COLO668 (cell line): ENCODE measurements around the gene CETN2.
A peak's percentile ranks its signal among the peaks of the same experiment; 100 is the strongest.
"Not testable (repeated sequence)": the region's sequence is repeated elsewhere in the genome, so short reads cannot be mapped to it uniquely, and the experiment has no call there.

ENCODE experiments used
- DNase-seq: peaks from one replicate; lab custom pipeline; 2025; ENCODE audit not compliant: unreplicated experiment; lab: John Stamatoyannopoulos, UW

Gene CETN2

DNA sequence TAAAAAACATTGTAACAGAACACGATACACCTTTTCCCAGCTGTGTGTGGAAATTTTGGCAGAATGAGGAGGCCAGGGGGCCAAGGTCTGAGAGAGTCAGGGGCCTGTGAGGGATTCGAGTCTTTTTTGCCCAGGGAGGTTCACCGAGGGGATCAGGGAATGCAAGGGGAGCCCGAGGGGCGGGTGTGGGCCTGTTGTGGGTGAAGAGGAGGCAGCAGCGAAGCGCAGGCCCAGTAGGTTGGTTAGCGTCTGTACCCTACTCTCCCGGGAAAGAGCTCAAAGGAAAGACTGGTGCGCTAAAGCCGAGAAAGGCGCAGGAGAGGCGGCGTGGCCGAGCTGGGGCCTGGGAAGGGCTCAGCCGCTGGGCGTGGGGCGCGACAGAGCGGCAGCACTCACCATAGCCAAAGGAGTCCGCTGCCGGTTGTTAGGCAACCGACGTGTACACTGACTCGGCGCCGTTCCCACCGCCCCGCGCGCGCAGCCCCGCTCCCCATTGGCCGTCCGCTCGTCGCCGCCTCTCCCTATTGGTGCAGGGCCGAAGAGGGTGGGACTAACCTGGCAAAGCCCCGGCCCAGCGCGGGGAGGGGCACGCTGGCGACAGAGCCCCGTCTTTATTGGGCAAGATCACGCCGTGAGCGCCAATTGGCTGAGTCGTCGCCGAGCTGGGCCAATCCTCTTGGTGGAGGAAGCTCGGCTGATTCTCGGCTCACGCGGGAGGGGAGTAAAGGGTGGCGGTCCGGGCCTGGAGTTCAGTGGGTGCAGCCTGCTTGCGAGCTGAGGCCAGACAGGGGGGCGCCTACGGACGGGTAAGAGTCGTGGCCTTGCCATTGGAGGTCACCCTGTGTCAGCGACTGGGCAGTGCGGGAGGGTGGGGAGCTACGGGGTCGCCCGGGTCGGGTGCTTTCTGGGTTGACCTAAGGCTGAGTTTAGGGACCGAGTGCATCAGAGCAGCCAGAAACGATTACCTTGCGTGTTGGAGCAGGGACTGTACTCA, at the start of gene CETN2, which contains the start of gene NSDHL:
TSS of gene CETN2 (minus strand) at position 446 of the 994 bp plus-strand sequence. CDS start at position 399, 47 bp downstream.
TSS of gene NSDHL (plus strand) at position 752 of the 994 bp plus-strand sequence. CDS start 15,262 bp downstream, outside the sequence.
- DNase-seq: peak; percentile 99

DNA sequence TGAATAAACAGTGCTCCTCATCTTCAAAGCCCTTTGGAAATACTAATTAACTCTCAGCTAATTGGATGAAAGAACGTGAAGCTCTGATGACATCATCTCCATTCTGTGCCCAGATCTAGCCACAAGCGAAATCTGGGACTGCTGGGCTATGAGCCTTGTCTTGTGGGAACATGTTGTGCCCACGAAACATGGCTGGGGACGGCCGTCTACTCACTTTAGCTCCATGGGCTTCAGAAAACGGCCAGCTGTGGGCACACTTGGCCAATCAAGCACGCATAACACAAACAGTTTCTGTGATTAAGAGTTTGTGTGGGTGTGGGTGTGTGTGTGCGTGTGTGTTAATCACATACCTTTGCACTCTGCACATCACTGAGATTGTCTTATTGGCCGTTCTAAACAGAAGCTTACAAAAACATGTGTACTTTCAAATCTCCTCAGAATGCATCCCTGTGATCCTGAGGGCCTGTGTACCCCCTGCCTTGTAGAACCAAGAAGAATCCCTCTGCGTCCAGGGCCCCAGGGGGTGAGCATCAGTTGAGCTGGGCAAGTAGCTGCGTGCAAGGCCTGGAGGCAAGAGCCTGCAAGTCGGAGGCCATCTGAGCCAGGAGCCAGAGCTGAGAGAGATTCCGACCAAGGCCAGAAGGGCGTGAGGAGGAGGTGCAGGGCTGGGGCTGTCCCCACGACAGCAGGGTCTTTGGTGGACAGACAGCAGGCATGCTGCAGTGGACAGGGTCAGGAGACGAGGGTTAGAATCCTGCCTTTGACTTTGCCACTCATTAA, 48.6 kb upstream of the CETN2 start:
- DNase-seq: no peak

DNA sequence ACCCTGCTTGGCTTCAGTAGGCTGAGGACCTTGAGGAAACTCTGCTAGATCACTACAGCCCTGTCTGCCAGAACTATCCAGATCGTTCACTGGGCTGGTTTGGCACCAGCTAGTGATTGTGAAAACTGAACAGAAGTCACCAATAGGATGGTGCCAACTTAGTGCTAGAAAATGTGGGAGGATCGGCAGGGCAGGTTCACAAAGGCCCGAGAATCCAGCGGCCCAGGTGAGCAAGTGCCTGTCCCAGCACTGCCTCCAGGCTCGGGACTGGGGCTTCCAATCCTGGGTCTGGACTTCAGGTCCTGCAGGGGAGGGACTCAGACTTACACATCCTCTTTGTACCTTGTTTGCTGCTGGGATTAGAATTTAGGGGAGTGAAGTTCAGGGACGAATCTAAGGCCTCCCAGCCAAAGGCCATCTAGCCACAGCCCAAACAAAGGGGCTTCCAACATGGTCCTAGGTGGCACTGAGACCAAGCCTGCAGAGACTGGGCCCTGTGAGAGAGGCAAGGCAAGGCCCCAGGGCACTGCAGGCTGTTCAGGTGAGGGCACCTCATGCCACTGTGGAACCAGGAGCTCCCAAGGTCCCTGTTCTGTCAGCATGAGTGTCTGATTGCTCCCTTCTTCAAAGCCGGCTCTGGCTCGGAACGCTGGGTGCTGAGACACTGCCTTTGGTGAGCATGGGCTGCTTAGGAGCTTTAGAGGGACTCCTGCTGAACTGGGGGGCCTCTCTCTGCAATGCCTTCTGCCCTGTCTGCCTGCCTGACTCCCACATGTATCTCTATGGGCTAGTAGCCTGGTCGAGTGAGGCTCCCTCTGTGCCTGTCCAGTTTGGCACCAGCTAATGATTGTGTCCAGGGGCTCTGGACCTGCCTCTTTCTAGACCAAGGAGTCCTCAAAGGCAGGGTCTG, 46.6 kb upstream of the CETN2 start:
- no peak for DNase-seq

DNA sequence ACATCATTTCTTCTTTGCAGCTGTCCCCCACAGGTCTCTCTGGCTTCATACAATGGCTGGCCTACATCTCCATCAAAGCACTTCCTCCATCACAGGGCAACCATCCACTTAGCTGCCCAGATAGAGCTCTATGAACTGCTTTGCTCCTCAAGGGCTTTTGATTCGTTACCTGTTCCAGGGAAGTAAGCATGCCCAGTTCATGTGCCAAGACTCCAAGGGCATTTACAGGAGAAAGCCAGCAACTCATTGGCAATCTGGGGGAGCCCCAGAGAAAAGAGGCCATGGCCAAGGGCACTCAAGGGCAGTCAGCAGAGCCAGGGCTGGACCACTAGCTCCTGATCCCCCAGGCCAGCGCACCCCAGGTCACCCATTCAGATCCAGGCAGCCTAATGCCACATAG, 42.8 kb upstream of the CETN2 start:
- DNase-seq: no peak

DNA sequence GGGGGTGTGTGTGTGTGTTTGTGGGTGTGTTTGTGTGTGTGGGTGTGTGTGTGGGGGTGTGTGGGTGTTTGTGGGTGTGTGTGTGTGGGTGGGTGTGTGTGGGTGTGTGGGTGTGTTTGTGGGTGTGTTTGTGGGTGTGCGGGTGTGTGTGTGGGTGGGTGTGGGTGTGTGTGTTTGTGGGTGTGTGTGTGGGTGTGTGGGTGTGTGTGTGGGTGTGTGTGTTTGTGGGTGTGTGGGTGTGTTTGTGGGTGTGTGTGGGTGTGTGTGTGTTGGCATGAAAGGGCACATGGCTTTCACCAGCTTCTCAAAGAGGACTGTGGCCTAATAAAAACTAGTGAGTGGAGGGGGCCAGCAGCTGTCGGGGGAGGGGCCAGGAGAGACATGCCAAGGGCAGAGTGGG, 42.0 kb upstream of the CETN2 start:
- no peak for DNase-seq

DNA sequence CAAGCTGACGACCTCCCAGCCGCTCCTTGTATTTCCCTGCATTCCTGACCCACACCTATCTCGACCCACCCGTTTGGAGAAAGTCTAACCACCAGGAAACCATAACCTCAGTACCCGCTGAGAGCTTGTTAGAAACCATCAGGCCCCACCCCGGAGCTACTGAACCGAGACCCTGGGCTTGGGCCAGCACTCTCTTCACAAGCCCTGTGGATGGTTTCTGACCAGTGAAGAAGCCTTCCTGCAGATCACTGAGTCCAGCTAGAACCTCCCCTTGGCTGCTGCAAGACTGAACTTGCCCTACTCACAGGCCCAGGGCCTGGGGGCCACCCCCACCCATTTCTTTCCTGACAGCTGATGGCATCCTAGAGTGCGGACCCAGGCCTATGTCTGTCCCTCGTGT, 40.7 kb upstream of the CETN2 start:
- no peak for DNase-seq

DNA sequence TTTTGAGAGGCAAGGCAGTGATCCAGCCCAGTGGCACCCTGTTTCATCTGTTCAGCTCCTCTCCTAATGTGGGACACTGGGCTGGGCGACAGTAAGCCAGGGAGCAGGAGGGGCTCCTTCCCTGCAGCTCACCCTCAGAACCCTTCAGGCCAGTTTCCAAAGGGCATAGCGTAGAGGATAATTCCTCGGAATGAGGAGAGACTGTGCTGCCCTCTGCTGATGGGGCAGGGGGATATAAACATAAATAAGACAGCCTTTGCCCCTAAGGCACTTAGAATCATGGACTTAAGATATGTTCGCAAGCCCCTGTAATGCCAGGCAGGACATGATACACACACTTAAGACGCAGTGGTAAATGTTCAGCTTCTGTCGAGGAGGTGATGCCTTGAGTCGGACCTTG, 39.4 kb upstream of the CETN2 start:
- no peak for DNase-seq

DNA sequence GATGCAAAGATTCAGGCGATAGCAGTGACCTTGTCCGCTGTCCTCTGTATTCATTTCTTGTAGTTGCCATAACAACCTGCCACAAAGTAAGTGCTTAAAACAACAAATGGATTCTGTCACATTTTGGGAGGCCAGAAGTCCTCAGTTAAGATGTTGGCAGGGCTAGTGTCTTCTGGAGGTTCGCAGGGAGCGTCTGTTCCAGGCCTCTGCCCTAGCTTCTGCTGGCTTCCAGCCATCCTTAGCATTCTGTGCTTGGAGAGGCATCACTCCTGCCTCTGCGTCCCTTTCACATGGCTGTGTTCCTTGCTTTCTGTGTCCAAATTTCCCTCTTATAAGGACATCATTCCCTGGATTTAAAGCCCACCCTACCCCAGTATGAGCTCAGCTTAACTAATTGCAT, 35.8 kb upstream of the CETN2 start:
- DNase-seq: no peak

DNA sequence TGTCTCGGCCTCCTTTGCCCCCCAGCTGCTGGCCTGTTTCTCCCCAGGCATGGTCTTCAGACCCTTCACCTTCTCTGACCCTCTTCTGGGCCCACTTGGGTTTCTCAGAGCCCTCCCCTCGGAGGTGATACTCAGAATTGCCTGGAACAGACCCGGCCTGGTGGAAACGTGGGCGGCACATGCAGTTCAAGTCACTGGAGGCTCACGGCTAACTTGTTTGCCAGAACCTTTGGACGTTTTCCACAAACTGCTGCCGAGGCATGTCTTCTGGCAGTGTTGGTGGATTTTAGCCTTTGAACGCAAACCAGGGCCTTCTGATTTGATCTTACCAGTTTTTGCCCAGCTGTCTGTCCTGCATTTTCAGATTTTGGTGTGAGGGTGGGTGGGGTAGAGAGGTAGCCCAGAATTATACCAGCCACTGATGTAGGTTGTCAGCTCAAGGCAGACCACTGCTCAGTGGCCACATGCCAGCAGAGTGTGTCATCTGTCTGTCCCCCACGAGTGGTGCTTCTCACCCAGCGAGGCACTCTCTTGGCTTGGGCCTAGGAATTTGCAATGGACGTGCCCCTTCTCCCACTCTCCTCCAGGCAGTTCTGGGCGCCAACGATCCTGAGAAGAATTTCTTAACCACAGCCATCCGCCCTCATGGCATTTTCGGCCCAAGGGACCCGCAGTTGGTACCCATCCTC, 34.8 kb upstream of the CETN2 start:
- DNase-seq: no peak

DNA sequence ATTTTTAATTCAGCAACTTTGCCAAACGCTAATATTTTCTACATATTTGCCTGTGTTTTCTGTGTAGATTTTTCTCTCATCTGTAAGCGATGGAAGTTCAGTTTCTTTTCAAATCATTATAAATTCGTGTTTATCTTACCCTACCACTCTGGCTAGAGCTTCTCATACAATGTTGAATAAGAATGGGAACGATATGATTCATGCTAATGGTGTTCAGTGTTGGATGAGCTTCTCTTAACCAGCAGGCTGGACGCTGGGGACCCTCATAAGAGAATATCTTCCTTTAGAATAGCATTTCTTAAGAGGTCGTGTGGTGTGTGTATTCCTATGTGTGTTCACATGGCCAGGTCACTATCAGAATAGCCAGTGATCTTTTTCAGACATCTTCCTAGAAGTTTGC, 31.3 kb upstream of the CETN2 start:
- DNase-seq: no peak

DNA sequence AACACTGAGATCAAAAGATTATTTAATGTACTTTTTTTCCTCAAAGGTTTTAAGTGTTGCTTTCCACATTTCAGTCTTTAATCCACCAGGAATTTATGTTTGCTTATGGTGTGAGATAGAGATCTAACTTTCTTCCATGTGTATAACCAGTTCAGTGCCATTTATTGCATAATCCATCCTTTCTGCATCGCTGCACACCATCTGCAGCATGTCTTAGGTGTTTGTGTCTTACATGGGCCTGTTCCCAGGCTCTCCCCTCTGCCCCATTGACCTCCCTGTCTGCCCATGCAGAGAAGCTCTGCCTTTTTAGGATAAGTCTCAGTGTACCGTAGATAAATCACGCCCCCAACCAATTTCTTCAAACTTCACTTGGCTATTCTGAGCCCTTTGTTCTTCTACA, 30.6 kb upstream of the CETN2 start:
- no peak for DNase-seq

DNA sequence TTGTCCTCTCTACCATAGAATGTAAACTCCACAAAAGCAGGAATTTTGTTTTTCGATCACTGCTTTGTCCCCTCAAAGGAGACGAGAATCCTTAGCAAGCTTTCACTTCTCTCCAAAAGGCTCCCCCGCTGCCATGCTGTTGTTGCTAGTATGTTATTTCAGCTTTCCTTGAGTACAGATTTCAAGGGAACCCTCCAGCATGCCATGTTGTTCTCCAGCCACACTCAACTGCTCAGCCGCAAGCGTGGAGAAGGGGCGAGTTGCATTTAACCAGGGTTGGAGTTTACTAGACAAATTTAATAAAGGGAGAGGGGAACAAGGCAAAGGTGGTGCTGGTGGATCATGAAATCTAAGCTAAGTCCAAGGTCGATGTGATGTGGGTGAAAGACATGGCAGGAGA, 23.4 kb upstream of the CETN2 start:
- DNase-seq: no peak

DNA sequence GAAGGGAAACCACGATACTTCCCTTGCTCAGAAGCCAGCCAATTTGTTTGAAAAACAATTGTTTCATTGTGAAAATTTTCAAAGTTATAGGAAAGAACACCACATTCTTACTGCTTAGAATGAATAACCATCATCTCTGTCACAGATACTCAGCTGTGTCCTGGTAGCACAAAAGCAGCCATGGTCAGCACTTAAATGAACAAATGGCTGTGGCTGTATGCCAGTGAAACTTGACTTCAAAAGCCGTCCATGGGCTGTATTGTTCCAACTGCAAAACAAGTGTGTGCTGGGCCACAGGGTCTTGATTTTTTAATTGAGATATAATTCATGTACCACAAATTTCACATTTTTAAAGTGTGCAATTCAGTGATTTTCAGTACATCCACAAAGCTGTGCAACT, 19.9 kb upstream of the CETN2 start:
- DNase-seq: no peak

DNA sequence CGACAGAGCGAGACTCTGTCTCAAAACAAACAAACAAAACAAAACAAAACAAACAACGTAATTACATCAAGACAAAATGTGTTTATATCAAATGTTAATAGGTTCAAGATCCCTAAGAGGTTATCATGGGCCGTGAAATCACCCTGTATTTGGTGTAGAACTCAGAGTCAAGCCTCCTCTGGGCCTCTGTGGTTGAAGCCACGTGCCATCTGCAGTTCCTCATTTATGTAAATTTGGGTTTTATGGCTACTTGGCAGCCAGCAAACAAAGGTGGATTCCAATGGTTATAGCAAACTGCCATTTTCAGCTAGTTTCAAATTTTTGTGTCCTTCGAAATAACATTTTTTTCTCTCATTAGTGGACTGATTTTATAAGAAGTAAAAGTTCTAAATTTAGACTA, 16.7 kb upstream of the CETN2 start:
- no peak for DNase-seq

DNA sequence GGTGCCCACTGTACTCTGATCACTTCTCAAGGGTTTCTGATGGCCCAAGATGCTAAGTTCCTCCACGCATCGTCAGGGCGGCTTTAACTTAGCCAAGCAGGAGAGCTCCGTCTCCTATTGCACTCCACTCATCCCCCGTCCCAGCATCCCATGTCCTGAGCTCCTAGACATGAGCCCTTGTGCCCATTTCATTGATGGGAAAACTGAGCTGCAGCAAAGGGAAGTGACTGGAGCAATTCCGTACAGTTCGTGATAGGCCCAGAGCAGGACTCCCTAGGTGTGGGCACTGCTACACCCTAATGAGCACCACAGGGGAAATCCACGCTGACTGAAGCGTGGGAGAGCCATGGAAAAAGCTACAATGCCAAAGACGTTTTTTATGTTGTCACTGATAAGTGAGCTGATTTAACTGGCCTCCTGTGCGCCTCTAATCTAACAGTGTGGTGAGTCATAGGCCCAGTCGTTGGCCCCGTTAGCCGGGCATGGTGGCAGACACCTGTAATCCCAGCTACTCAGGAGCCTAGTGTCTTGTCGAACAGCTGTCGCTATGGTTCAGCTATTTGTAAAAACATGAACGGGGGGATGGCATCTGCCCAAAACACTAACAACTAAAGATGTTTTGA, 15.2 kb upstream of the CETN2 start:
- no peak for DNase-seq

DNA sequence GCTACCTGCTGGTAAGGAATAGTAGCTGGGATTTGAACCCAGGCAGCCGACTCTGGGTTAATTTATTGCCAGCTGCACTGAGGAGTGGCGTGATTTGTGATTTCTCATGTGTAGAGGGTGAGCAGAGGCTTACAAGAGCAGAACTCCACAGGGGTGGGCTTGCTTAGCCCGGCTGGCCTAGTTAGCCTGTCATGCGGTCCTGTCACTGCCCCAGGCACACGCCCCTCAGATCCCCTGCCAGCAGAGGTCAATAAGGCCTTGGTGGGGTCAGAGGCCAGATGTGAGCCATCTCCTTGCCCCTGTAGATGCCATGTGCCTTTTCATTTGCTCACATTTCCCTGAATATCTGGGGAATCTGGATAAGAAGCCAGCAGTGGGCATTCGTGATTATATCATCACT, 13.7 kb upstream of the CETN2 start:
- DNase-seq: no peak

DNA sequence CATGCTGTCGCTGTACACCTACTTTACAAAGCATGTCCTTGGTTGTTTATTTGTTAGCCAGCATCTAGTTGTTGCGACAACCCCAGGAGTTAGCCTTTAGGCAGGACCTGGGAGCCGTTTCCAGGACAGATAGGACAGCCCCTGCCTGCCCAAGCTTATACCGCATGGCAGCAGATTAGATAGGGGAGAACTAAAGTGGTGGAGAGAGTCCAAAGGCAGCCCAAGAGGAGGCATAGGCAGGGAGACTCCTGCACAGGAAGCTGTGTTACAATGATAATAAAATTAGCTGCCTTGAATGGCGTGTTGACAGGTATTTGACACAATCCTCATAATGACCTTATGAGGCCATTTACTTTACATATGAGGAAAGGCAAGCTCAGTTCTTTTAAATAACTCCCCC, 13.3 kb upstream of the CETN2 start:
- no peak for DNase-seq

DNA sequence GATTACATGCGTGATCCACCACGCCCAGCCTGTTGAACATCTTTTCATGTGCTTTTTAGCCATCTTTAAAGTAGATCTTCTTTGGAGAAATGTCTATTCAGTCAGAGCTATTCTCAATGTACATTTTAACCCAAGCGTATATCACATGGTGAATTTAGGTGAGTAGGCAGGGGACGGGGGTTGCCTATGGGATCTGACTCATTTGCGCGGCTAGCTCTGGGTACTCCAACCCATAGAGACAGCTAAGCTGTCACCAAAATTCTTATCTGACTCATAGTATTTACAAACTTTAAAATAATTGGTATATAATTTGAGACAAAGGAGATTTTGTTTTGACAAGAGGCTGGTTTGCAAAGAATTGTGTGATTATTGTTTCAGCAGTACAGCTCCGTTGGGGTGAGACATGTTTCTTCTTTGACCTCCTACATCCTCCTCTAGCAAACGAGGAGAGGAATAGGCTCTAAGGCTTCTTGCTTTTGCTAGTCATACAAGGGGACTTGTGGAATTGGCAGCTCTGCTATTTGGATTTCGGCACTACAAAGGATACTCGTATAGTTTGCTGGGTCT, 12.3 kb upstream of the CETN2 start:
- DNase-seq: no peak

DNA sequence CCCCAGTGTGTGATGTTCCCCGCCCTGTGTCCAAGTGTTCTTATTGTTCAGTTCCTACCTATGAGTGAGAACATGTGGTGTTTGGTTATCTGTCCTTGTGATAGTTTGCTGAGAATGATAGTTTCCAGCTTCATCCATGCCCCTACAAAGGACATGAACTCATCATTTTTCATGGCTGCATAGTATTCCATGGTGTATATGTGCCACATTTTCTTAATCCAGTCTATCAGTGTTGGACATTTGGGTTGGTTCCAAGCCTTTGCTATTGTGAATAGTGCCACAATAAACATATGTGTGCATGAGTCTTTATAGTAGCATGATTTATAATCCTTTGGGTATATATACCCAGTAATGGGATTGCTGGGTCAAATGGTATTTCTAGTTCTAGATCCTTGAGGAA, 4.9 kb upstream of the CETN2 start:
- DNase-seq: not testable (repeated sequence)

DNA sequence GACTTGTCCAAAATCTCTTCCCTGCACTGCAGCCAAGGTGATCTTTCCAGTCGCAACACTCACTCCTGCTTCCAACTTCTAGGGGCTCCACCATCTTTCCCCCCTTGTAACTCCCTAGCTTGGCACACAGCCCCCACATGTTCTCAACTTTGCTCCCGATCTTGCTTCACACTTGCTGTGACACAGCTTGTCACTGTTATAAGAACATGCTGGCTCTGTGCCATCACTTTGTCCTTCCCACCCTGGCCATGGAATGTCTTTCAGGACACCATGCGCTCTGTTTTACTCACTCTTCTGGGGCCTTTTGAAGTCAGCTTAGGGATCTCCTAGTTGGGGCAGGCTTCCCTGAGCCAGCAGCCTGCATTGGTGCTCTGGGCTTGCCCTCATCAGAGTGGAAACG, 2.8 kb upstream of the CETN2 start:
- DNase-seq: no peak
